Neural progenitor cell (in vitro differentiated cells): ENCODE data around the gene KLHDC9. TPM values are rescaled to one million over a fixed set of nuclear protein-coding genes. Genes with fewer than 3 reads are reported as not detected.
"Not testable (repeated sequence)": the region's sequence is repeated elsewhere in the genome, so short reads cannot be mapped to it uniquely, and the experiment has no call there.

Source experiments
- DNase-seq: peaks from one replicate; pipeline ENCODE4 v3.0.0-alpha.2; 2016; ENCODE audit warnings: low spot score
- H2AFZ ChIP-seq: fragments of 200-600 bp; sonication (generic); replicated peaks from 2 replicates; pipeline ENCODE4 v1.6.1; 2016; ENCODE audit warnings: antibody characterized with exemption
- H3F3A ChIP-seq: fragments of 200-600 bp; sonication (generic); 2 replicates; pipeline ENCODE4 v1.6.1; 2016; ENCODE audit warnings: antibody characterized with exemption, low read depth
- H3K27ac ChIP-seq: fragments of 200-600 bp; sonication (generic); 2 replicates; pipeline ENCODE4 v1.5.1; 2016; ENCODE audit warnings: mild to moderate bottlenecking
- H3K27me3 ChIP-seq: fragments of 200-600 bp; sonication (generic); 2 replicates; pipeline ENCODE4 v1.6.1; 2016; ENCODE audit warnings: mild to moderate bottlenecking, moderate library complexity
- H3K36me3 ChIP-seq: fragments of 200-600 bp; sonication (generic); 2 replicates; pipeline ENCODE4 v1.5.1; 2016
- H3K4me1 ChIP-seq: fragments of 200-600 bp; sonication (generic); 2 replicates; pipeline ENCODE4 v1.6.1; 2016; ENCODE audit warnings: mixed run types
- H3K4me2 ChIP-seq: fragments of 200-600 bp; sonication (generic); 2 replicates; pipeline ENCODE4 v1.6.1; 2016
- H3K4me3 ChIP-seq: fragments of 200-600 bp; sonication (generic); 2 replicates; pipeline ENCODE4 v1.5.1; 2016
- H3K79me2 ChIP-seq: fragments of 200-600 bp; sonication (generic); 2 replicates; pipeline ENCODE4 v1.6.1; 2016; ENCODE audit warnings: low read depth
- H3K9ac ChIP-seq: fragments of 200-600 bp; sonication (generic); 2 replicates; pipeline ENCODE4 v1.6.1; 2016
- H3K9me3 ChIP-seq: fragments of 200-600 bp; sonication (generic); 2 replicates; pipeline ENCODE4 v1.5.1; 2016; ENCODE audit warnings: low read depth
- H4K20me1 ChIP-seq: fragments of 200-600 bp; sonication (generic); 2 replicates; pipeline ENCODE4 v1.6.1; 2016; ENCODE audit warnings: low read depth
- H3K27ac Mint-ChIP-seq: 3 replicates; pipeline ENCODE4 v1.8.0; 2021; ENCODE audit warnings: mixed read lengths
- H3K27me3 Mint-ChIP-seq: 2 replicates; pipeline ENCODE4 v1.8.0; 2022; ENCODE audit warnings: low read depth, mild to moderate bottlenecking, inconsistent platforms, moderate library complexity, mixed read lengths; ENCODE audit not compliant: insufficient read depth
- H3K36me3 Mint-ChIP-seq: 3 replicates; pipeline ENCODE4 v1.8.0; 2021; ENCODE audit warnings: mixed read lengths
- H3K4me1 Mint-ChIP-seq: 3 replicates; pipeline ENCODE4 v1.8.0; 2021; ENCODE audit warnings: mixed read lengths
- H3K4me3 Mint-ChIP-seq: 3 replicates; pipeline ENCODE4 v1.8.0; 2021; ENCODE audit warnings: mild to moderate bottlenecking, moderate library complexity, mixed read lengths
- H3K9me3 Mint-ChIP-seq: 3 replicates; pipeline ENCODE4 v1.8.0; 2020; ENCODE audit warnings: mixed read lengths
- EZH2 ChIP-seq: fragments of 200-600 bp; sonication (generic); IDR thresholded peaks from 2 replicates; pipeline ENCODE4 v1.6.1; 2017; ENCODE audit warnings: antibody characterized with exemption, mild to moderate bottlenecking, moderate library complexity
- EZH2phosphoT487 ChIP-seq: fragments of 200-600 bp; sonication (generic); IDR thresholded peaks from 2 replicates; pipeline ENCODE4 v1.6.1; 2017; ENCODE audit warnings: antibody characterized with exemption
- total RNA-seq: library from RNA; depleted of rRNA; stranded (reverse); fragments of >200 nt; gene quantifications from 2 replicates; pipeline ENCODE4 v1.2.3, GENCODE V29; 2015; ENCODE audit warnings: low replicate concordance
- TF ChIP-seq, protein P1 (sequence below): fragments of 200-600 bp; sonication (generic); IDR thresholded peaks from 2 replicates; pipeline ENCODE4 v1.5.1; 2017; ENCODE audit warnings: antibody characterized with exemption, mild to moderate bottlenecking

KLHDC9 gene
- total RNA-seq, 1 donor from 2014 or later: 12.6 TPM

DNA sequence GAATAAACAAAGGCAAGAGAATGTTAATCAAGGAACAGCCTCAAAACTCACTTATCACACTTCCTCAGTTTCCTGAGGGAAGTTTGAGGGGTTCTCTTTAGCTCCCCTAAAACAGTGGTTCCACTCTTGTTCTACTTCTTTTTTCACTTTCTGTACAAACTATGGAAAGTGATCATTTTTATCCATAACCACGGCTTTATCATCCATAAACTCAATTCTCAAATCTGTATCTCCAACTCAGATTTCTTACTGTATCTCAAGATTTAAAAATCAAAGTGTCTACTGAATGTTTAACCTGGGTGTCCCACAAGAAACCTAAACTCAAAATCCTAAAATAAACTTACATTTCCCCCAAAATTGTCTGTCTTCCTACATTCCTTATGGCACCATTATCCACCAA, 15.8 kb downstream of the KLHDC9 start:
- H3K36me3 ChIP-seq: no peaks in the 10 kb centered on the region
- Mint-ChIP-seq H3K9me3 (no peaks in the 10 kb centered on the region), H3K4me3 (no peak overlapping the region), H3K27me3 (peaks cover 7% of the 10 kb centered on the region), H3K4me1 (peaks cover 13% of the 10 kb centered on the region), H3K27ac (no peak overlapping the region), H3K36me3 (peaks cover 4% of the 10 kb centered on the region)
- H3K4me2 ChIP-seq: no peak overlapping the region
- no peak overlapping the region for H3K4me3 ChIP-seq
- H4K20me1 ChIP-seq: peaks cover 32% of the 10 kb centered on the region
- H2AFZ ChIP-seq: no peak overlapping the region
- peaks cover 4% of the 10 kb centered on the region for H3K4me1 ChIP-seq
- H3K79me2 ChIP-seq: peaks cover 97% of the 10 kb centered on the region
- no peaks in the 10 kb centered on the region for H3K9me3 ChIP-seq
- no peaks in the 10 kb centered on the region for H3K27me3 ChIP-seq
- no peak overlapping the region for H3K9ac ChIP-seq
- TF ChIP-seq EZH2 (no peak), EZH2phosphoT487 (no peak)
- TF ChIP-seq, protein P1, sequence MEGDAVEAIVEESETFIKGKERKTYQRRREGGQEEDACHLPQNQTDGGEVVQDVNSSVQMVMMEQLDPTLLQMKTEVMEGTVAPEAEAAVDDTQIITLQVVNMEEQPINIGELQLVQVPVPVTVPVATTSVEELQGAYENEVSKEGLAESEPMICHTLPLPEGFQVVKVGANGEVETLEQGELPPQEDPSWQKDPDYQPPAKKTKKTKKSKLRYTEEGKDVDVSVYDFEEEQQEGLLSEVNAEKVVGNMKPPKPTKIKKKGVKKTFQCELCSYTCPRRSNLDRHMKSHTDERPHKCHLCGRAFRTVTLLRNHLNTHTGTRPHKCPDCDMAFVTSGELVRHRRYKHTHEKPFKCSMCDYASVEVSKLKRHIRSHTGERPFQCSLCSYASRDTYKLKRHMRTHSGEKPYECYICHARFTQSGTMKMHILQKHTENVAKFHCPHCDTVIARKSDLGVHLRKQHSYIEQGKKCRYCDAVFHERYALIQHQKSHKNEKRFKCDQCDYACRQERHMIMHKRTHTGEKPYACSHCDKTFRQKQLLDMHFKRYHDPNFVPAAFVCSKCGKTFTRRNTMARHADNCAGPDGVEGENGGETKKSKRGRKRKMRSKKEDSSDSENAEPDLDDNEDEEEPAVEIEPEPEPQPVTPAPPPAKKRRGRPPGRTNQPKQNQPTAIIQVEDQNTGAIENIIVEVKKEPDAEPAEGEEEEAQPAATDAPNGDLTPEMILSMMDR: no peak
- H3K27ac ChIP-seq: no peak overlapping the region
- DNase-seq: no peak
- peaks cover 18% of the 10 kb centered on the region for H3F3A ChIP-seq

DNA sequence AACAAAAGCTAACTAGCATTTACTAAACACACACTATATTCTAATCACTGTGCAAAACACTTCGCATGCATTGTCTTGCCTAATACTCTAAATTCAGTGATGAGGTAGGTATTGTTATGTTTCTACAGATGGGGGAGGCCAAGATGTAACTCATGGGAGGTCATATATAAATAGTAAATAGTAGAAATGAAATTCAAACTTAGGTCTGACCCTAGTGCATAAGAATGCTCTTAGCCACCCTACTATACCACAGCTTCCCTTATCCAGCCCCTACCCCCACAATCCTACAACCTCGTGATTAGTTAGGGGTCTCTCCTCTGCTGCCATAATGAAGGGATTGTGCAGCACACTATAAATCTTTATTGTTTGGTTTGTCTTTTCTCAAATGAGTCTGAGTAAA, 16.4 kb downstream of the KLHDC9 start:
- no peaks in the 10 kb centered on the region for H3K9me3 ChIP-seq
- Mint-ChIP-seq H3K27me3 (peaks cover 7% of the 10 kb centered on the region), H3K9me3 (no peaks in the 10 kb centered on the region), H3K4me3 (no peak overlapping the region), H3K36me3 (peaks cover 2% of the 10 kb centered on the region), H3K27ac (no peak overlapping the region), H3K4me1 (peaks cover 20% of the 10 kb centered on the region)
- H3K27me3 ChIP-seq: no peaks in the 10 kb centered on the region
- H4K20me1 ChIP-seq: peaks cover 38% of the 10 kb centered on the region
- H3K9ac ChIP-seq: no peak overlapping the region
- H3K36me3 ChIP-seq: no peaks in the 10 kb centered on the region
- DNase-seq: no peak
- no peak overlapping the region for H3K27ac ChIP-seq
- no peak for TF ChIP-seq EZH2
- no peak for TF ChIP-seq EZH2phosphoT487
- TF ChIP-seq, protein P1: no peak
- peaks cover 24% of the 10 kb centered on the region for H3F3A ChIP-seq
- no peak overlapping the region for H2AFZ ChIP-seq
- H3K4me1 ChIP-seq: peaks cover 10% of the 10 kb centered on the region
- no peak overlapping the region for H3K4me3 ChIP-seq
- peaks cover 97% of the 10 kb centered on the region for H3K79me2 ChIP-seq
- no peak overlapping the region for H3K4me2 ChIP-seq

DNA sequence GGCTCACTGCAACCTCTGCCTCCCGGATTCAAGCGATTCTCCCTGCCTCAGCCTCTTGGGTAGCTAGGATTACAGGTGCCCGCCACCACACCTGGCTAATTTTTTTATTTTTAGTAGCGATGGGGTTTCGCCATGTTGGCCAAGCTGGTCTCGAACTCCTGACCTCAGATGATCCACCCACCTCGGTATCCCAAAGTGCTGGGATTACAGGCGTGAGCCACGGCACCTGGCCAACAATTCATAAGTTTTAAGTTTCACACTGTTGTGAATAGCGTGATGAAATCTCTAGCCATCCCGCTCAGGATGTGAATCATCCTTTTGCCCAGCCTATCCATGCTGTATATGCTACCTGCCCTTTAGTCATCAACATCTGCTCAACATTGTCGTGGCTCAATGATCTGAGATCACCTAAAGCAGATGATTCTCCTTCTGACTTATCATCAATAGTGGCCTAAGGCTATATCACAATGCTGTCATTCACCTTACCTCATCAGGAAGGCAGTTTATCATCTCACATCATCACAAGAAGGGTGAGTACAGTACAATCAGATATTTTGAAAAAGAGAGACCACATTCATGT, 17.1 kb downstream of the KLHDC9 start:
- no peak overlapping the region for H3K4me3 ChIP-seq
- H3K27ac Mint-ChIP-seq: no peak overlapping the region
- H3K27me3 ChIP-seq: no peaks in the 10 kb centered on the region
- TF ChIP-seq, protein P1: no peak
- no peak for TF ChIP-seq EZH2
- no peak overlapping the region for H3K27ac ChIP-seq
- peaks cover 7% of the 10 kb centered on the region for H3K27me3 Mint-ChIP-seq
- H3K4me1 Mint-ChIP-seq: peaks cover 25% of the 10 kb centered on the region
- peaks cover 11% of the 10 kb centered on the region for H3K4me1 ChIP-seq
- H3K36me3 Mint-ChIP-seq: peaks cover 6% of the 10 kb centered on the region
- H3K4me2 ChIP-seq: no peak overlapping the region
- H3F3A ChIP-seq: peaks cover 30% of the 10 kb centered on the region
- no peaks in the 10 kb centered on the region for H3K9me3 Mint-ChIP-seq
- no peaks in the 10 kb centered on the region for H3K36me3 ChIP-seq
- H3K9ac ChIP-seq: no peak overlapping the region
- no peaks in the 10 kb centered on the region for H3K9me3 ChIP-seq
- H3K79me2 ChIP-seq: peaks cover 91% of the 10 kb centered on the region
- no peak overlapping the region for H3K4me3 Mint-ChIP-seq
- DNase-seq: no peak
- H2AFZ ChIP-seq: no peak overlapping the region
- H4K20me1 ChIP-seq: peaks cover 41% of the 10 kb centered on the region

DNA sequence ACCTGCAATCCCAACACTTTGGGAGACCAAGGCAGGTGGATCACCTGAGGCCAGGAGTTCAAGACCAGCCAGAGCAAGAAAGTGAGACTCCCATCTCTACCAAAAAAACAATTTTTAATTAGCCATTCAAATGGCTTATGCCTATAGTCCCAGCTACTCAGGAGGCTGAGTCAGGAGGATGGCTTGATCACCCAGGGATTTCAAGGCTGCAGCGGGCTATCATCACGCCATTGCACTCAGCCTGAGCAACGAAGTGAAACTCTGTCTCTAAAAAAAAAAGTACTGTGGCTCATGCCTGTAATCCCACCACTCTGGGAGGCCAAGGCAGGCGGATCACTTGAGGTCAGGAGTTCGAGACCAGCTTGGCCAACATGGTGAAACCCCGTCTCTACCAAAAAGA, 17.8 kb downstream of the KLHDC9 start:
- not testable (repeated sequence) for H3K4me3 ChIP-seq, H3K36me3 ChIP-seq, H3K27me3 ChIP-seq, H3K27ac Mint-ChIP-seq, DNase-seq, H3K9me3 ChIP-seq, H3K27ac ChIP-seq, H3K36me3 Mint-ChIP-seq, H3K9ac ChIP-seq, H3K27me3 Mint-ChIP-seq, H3K4me2 ChIP-seq, H3K9me3 Mint-ChIP-seq, H2AFZ ChIP-seq
- peaks cover 40% of the 10 kb centered on the region for H4K20me1 ChIP-seq
- H3K79me2 ChIP-seq: peaks cover 84% of the 10 kb centered on the region
- Mint-ChIP-seq H3K4me3 (peak overlapping the region; percentile 97), H3K4me1 (peaks cover 27% of the 10 kb centered on the region)
- H3F3A ChIP-seq: peaks cover 32% of the 10 kb centered on the region
- peaks cover 11% of the 10 kb centered on the region for H3K4me1 ChIP-seq
